T47D (cell line): ENCODE measurements around the gene TRIM68.

Experiments
- DNase-seq, 2 experiments: peaks; one replicate each; pipeline versions ENCODE4 v3.0.0 to v3.0.0-alpha.2; 2011 to 2012; ENCODE audit warnings: low read depth in 1 of 2, low spot score in 1 of 2
- JUND ChIP-seq: IDR thresholded peaks from 2 replicates; pipeline ENCODE4 v1.6.1; 2012; ENCODE audit warnings: low read depth
- in situ Hi-C: cut with HindIII; loops from 2 replicates; pipeline ENCODE4 v1.10.0; 2016; ENCODE audit warnings: low sequenced_read_pairs, low pct_unique_long_range_greater_than_20kb

The TRIM68 gene

DNA sequence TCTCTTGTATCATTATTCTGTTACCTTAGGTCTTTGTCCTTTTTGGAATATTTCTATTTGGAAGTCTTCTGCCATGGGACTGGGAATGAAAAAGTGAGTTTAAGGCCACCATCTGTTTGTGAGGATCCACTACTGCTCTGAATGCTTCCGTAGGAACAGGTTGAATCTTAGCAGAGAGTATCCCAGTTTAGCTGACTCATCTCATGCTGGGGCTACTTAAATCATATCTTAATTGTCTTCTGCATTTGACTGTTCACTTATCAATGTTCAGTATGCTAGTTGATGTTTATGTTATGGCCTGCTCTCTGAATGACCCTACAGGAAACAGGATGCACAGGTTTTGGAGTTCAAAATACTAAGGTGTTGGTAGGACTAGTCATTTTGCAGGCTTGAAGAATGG lies 27.9 kb downstream of the TRIM68 start:
- no peak for TF ChIP-seq JUND
- no peak for DNase-seq
- in situ Hi-C loops: no loop called here

- no peak for TF ChIP-seq JUND
- DNase-seq: no peak
- in situ Hi-C loops: no loop called here
Observed at GRCh38 chr11:4578624-4579023, 29.4 kb downstream of the TRIM68 start.

DNA sequence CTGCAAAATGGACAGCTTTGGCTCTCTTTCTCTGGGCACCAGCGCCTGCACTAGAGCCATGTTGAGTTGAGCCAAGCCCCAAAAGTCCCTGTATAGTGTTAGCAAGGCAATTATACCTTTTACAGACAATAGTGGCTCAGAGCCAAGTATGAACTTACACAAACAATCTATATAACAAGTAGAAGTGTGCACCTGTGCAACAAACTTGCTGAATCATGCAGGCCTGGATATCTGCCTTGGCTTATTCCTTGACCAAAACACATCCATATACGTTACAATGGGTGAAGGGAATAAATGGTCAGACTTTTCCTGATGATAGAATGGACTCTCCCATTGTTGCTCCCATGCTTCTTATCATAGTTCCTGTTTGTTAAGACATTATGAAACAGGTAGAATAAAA lies 30.3 kb downstream of the TRIM68 start:
- TF ChIP-seq JUND: no peak
- in situ Hi-C loops: no loop called here
- peak in 1 of 2 experiments; percentile 2 for DNase-seq

- DNase-seq: no peak
- in situ Hi-C loops: no loop called here
- TF ChIP-seq JUND: no peak
Observed at GRCh38 chr11:4576880-4577279, 31.2 kb downstream of the TRIM68 start.

- in situ Hi-C loops: no loop called here
- TF ChIP-seq JUND: no peak
- no peak for DNase-seq
Observed at GRCh38 chr11:4569075-4569474, 39.0 kb downstream of the TRIM68 start.

GRCh38 chr11:4565371-4565770 lies 42.7 kb downstream of the TRIM68 start:
- TF ChIP-seq JUND: no peak
- in situ Hi-C loops: no loop called here
- DNase-seq: no peak

- DNase-seq: no peak
- in situ Hi-C loops: no loop called here
- no peak for TF ChIP-seq JUND
Observed at GRCh38 chr11:4560467-4560866, 47.6 kb downstream of the TRIM68 start.

GRCh38 chr11:4559527-4560440 lies 48.2 kb downstream of the TRIM68 start:
- no peak for TF ChIP-seq JUND
- in situ Hi-C loops: no loop called here
- no peak for DNase-seq

DNA sequence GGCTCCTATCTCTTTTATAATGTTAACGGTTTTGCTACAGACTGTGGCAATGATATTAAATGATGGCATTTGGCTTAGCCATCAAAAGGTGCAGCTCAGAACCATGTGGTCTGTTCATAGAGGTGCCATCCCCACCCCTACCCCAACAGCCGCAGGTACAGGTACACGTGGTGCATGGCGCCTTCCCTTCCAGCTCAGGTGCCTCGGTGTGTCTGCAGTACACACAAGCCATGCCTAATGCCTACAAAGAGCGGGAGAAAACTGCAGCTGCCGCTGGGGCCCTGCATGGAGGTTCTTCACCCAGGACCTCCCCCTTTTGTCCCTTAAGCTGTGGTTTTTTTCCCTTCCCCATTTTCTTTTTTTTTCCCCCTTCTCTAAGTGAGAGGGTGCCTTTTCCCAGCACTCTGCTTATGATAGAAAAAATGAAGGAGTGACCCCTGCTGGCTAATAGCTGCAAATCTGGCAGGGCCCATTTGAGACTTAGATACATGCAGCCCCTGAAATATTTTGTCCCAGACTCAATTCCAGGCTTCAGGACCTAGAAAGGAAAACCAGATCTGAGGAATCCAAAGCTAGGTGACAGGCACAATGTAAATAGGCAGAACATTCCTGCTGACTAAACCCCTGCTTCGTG lies 56.6 kb downstream of the TRIM68 start:
- in situ Hi-C loops: no loop called here
- TF ChIP-seq JUND: no peak
- no peak for DNase-seq
